SK-N-SH (cell line): ENCODE measurements around the gene CDK14. TPM values are rescaled to one million over a fixed set of nuclear protein-coding genes. Genes with fewer than 3 reads are reported as not detected.

Source experiments
- CTCF ChIA-PET: fragments of 300-600, 350-600 bp; formaldehyde crosslinking; extraction: SDS; loops from one replicate; lab custom pipeline; 2021; lab: Yijun Ruan, JAX
- POLR2A ChIA-PET: fragments of 350-600 bp; sonication (Branson Sonifier 250); formaldehyde crosslinking; extraction: SDS; loops from one replicate; lab custom pipeline; 2020; ENCODE audit warnings: antibody characterized with exemption, inconsistent platforms; lab: Yijun Ruan, JAX
- DNase-seq: peaks from one replicate; pipeline ENCODE4 v3.0.0; 2012
- H2AFZ ChIP-seq: fragments of 200-600 bp; sonication (generic); 2 replicates; pipeline ENCODE4 v1.8.1; 2016; ENCODE audit warnings: antibody characterized with exemption, mild to moderate bottlenecking, low read depth
- H3F3A ChIP-seq: fragments of 200-600 bp; sonication (generic); replicated peaks from 2 replicates; pipeline ENCODE3; 2016; ENCODE audit warnings: antibody characterized with exemption, mild to moderate bottlenecking; ENCODE audit not compliant: insufficient read depth
- H3K27ac ChIP-seq, 2 experiments: fragments of 200-500 bp in 1 of 2; fragments of 200-600 bp in 1 of 2; sonication (Bioruptor generic) in 1 of 2; sonication (generic), shearing (Covaris generic) in 1 of 2; 2 replicates each; pipeline versions ENCODE4 v1.5.1 to v1.6.1; 2014 to 2016; ENCODE audit warnings: low read depth in 2 of 2, inconsistent platforms in 1 of 2, low read length in 1 of 2, mild to moderate bottlenecking in 1 of 2, mixed read lengths in 1 of 2
- H3K27me3 ChIP-seq: fragments of 200-600 bp; sonication (generic), shearing (Covaris generic); 2 replicates; pipeline ENCODE4 v1.6.1; 2016; ENCODE audit warnings: mixed run types; ENCODE audit not compliant: insufficient read depth
- H3K36me3 ChIP-seq, 2 experiments: fragments of 200-500 bp in 1 of 2; fragments of 200-600 bp in 1 of 2; sonication (Bioruptor generic) in 1 of 2; sonication (generic) in 1 of 2; replicated peaks in 1 of 2; 2 replicates each; pipeline versions ENCODE3 to v1.5.1; 2014 to 2016; ENCODE audit warnings: low read length in 1 of 2, mild to moderate bottlenecking in 1 of 2; ENCODE audit not compliant: insufficient read depth in 2 of 2, control insufficient read depth in 1 of 2
- H3K4me1 ChIP-seq, 2 experiments: fragments of 200-500 bp in 1 of 2; fragments of 200-600 bp in 1 of 2; sonication (Bioruptor generic) in 1 of 2; sonication (generic), shearing (Covaris generic) in 1 of 2; 2 replicates each; pipeline versions ENCODE4 v1.5.1 to v1.6.1; 2014 to 2016; ENCODE audit warnings: low read depth in 1 of 2, low read length in 1 of 2, mixed run types in 1 of 2; ENCODE audit not compliant: insufficient read depth in 2 of 2, control insufficient read depth in 1 of 2
- H3K4me2 ChIP-seq: fragments of 200-600 bp; sonication (generic), shearing (Covaris generic); 2 replicates; pipeline ENCODE4 v1.6.1; 2017; ENCODE audit warnings: mixed run types
- H3K4me3 ChIP-seq, 2 experiments: fragments of 200-500 bp in 1 of 2; fragments of 200-600 bp in 1 of 2; sonication (Bioruptor generic) in 1 of 2; sonication (generic), shearing (Covaris generic) in 1 of 2; 2 replicates each; pipeline versions ENCODE4 v1.5.1 to v1.8.1; 2014 to 2016; ENCODE audit warnings: low read depth in 2 of 2, inconsistent platforms in 1 of 2, low read length in 1 of 2, mild to moderate bottlenecking in 1 of 2, mixed read lengths in 1 of 2, moderate library complexity in 1 of 2
- H3K79me2 ChIP-seq: fragments of 200-600 bp; sonication (generic); 2 replicates; pipeline ENCODE4 v1.8.1; 2017; ENCODE audit warnings: mild to moderate bottlenecking; ENCODE audit not compliant: insufficient read depth
- H3K9ac ChIP-seq: fragments of 200-600 bp; sonication (generic); 2 replicates; pipeline ENCODE4 v1.6.1; 2017; ENCODE audit warnings: mixed run types
- H3K9me2 ChIP-seq: fragments of 200-600 bp; sonication (generic); 2 replicates; pipeline ENCODE4 v1.6.1; 2017; ENCODE audit warnings: mixed run types
- H3K9me3 ChIP-seq: fragments of 200-600 bp; sonication (generic); 2 replicates; pipeline ENCODE4 v1.6.1; 2017; ENCODE audit warnings: mixed run types, mild to moderate bottlenecking, moderate library complexity
- H4K20me1 ChIP-seq: fragments of 200-600 bp; sonication (generic); 2 replicates; pipeline ENCODE4 v1.6.1; 2017; ENCODE audit warnings: mild to moderate bottlenecking, mixed run types; ENCODE audit not compliant: insufficient read depth
- CTCF ChIP-seq: fragments of 200-600 bp; sonication (generic); IDR thresholded peaks from 2 replicates; pipeline ENCODE4 v1.6.1; 2017; ENCODE audit warnings: antibody characterized with exemption, mild to moderate bottlenecking, moderate library complexity
- EP300 ChIP-seq, 2 experiments: IDR thresholded peaks; 2 replicates each; pipeline versions ENCODE4 v1.4.0 to v1.6.1; 2012; ENCODE audit warnings: borderline replicate concordance in 1 of 2, low read depth in 1 of 2, low read length in 1 of 2
- FOSL2 ChIP-seq: IDR thresholded peaks from 2 replicates; pipeline ENCODE4 v1.4.0; 2012; ENCODE audit warnings: low read depth, mild to moderate bottlenecking, moderate library complexity, borderline replicate concordance
- GATA2 ChIP-seq: sonication (generic); formaldehyde crosslinking; IDR thresholded peaks from 2 replicates; pipeline ENCODE4 v1.5.0; 2020; ENCODE audit warnings: mild to moderate bottlenecking, missing genetic modification reagents
- JUND ChIP-seq: IDR thresholded peaks from 2 replicates; pipeline ENCODE4 v1.4.0; 2012
- MXI1 ChIP-seq: IDR thresholded peaks from 2 replicates; pipeline ENCODE4 v1.6.1; 2012; ENCODE audit warnings: mild to moderate bottlenecking, low read depth, low read length, improper control_type of control experiment
- NFIC ChIP-seq: IDR thresholded peaks from 2 replicates; pipeline ENCODE4 v1.4.0; 2012; ENCODE audit warnings: borderline replicate concordance
- REST ChIP-seq: IDR thresholded peaks from 2 replicates; pipeline ENCODE4 v1.6.1; 2012; ENCODE audit warnings: mild to moderate bottlenecking, low read depth, low read length, moderate library complexity
- RFX5 ChIP-seq: IDR thresholded peaks from 2 replicates; pipeline ENCODE4 v1.6.1; 2012; ENCODE audit warnings: mild to moderate bottlenecking, improper control_type of control experiment, low read length
- RXRA ChIP-seq: IDR thresholded peaks from 2 replicates; pipeline ENCODE4 v1.4.0; 2012; ENCODE audit warnings: low read depth, mild to moderate bottlenecking, borderline replicate concordance
- TAF1 ChIP-seq: IDR thresholded peaks from 2 replicates; pipeline ENCODE4 v1.6.1; 2012; ENCODE audit warnings: low read depth, mild to moderate bottlenecking, low read length, moderate library complexity, borderline replicate concordance
- TCF12 ChIP-seq: IDR thresholded peaks from 2 replicates; pipeline ENCODE4 v1.4.0; 2012
- TEAD4 ChIP-seq: IDR thresholded peaks from 2 replicates; pipeline ENCODE4 v1.4.0; 2012; ENCODE audit warnings: mild to moderate bottlenecking, borderline replicate concordance; ENCODE audit not compliant: insufficient read depth
- USF1 ChIP-seq: IDR thresholded peaks from 2 replicates; pipeline ENCODE4 v1.4.0; 2012; ENCODE audit warnings: low read depth, borderline replicate concordance
- USF2 ChIP-seq: fragments of 150-350 bp; IDR thresholded peaks from 2 replicates; pipeline ENCODE4 v1.6.1; 2017; ENCODE audit warnings: antibody characterized with exemption, low read length, low read depth, borderline replicate concordance
- WGBS: methylation state at CpG from one replicate; pipeline ENCODE4 v1.1.6; 2017; ENCODE audit warnings: low lambda C conversion rate; 5-methylcytosine and 5-hydroxymethylcytosine counted together
- polyA plus RNA-seq, 3 experiments: library from polyadenylated mRNA; depleted of rRNA; stranded (reverse); fragments of >200 nt; gene quantifications; 2 replicates each; pipeline ENCODE4 v1.2.3, GENCODE V29; 2012

The CDK14 gene
- polyA plus RNA-seq, 1 of the 3 experiments (the other 2 are of a cell fraction), result 13.9 TPM

- TF ChIP-seq CTCF, result peak; percentile 26
These were observed 153.7 kb downstream of the CDK14 start (continued) for GRCh38 chr7:90749774-90750173.

GRCh38 chr7:90751595-90751994, 155.5 kb downstream of the CDK14 start:
- WGBS, result 76% methylated on average over 1 of the region's 1 CpG
- CTCF ChIA-PET, result interaction anchor here (1.0 kb wide), 1 partner anchor 11 kb away, joined by 3 read pairs; no protein-coding TSS in a partner anchor

GRCh38 chr7:90752051-90752450, 155.9 kb downstream of the CDK14 start:
- H3K27ac ChIP-seq, result no peak overlapping the region
- TF ChIP-seq RXRA (no peak), MXI1 (no peak), NFIC (no peak), GATA2 (CRISPR knock-in tag) (no peak), TAF1 (no peak), FOSL2 (no peak), CTCF (no peak), TCF12 (no peak), USF1 (no peak), USF2 (no peak), REST (no peak), JUND (no peak), RFX5 (no peak), TEAD4 (no peak), EP300 (IDR thresholded peaks at IDR 0.05; ENCODE audit: borderline replicate concordance in 1 of 2, low read depth in 1 of 2, low read length in 1 of 2) (no peak)

More at GRCh38 chr7:90751595-90751994, 155.5 kb downstream of the CDK14 start:
- Histone ChIP-seq H3K27me3 (no peaks in the 10 kb centered on the region), H4K20me1 (no peaks in the 10 kb centered on the region), H3K9me2 (no peaks in the 10 kb centered on the region), H3K79me2 (no peaks in the 10 kb centered on the region), H3K9me3 (no peaks in the 10 kb centered on the region), H3K27ac (no peak overlapping the region), H3K4me2 (no peak overlapping the region), H3K9ac (no peak overlapping the region), H3K4me1 (peaks cover 0 to 3% of the 10 kb centered on the region in 2 experiments; a peak in 1 of 4 replicates), H2AFZ (no peak overlapping the region), H3K4me3 (no peak overlapping the region), H3F3A (peaks cover 3% of the 10 kb centered on the region), H3K36me3 (peaks cover 0 to 38% of the 10 kb centered on the region in 2 experiments)
- TF ChIP-seq EP300 (IDR thresholded peaks at IDR 0.05; ENCODE audit: borderline replicate concordance in 1 of 2, low read depth in 1 of 2, low read length in 1 of 2), result no peak
- POLR2A ChIA-PET, result no interaction called here
- DNase-seq, result no peak

More at GRCh38 chr7:90752051-90752450, 155.9 kb downstream of the CDK14 start:
- Histone ChIP-seq H3K9me2 (no peaks in the 10 kb centered on the region), H3F3A (peaks cover 3% of the 10 kb centered on the region), H3K4me1 (peaks cover 0 to 3% of the 10 kb centered on the region in 2 experiments; a peak in 1 of 4 replicates), H3K36me3 (peaks cover 0 to 33% of the 10 kb centered on the region in 2 experiments), H2AFZ (no peak overlapping the region), H3K4me3 (no peak overlapping the region), H3K4me2 (no peak overlapping the region), H3K27me3 (no peaks in the 10 kb centered on the region), H4K20me1 (no peaks in the 10 kb centered on the region), H3K9me3 (no peaks in the 10 kb centered on the region), H3K9ac (no peak overlapping the region), H3K79me2 (no peaks in the 10 kb centered on the region)
- DNase-seq, result no peak
- CTCF ChIA-PET, result no interaction called here
- POLR2A ChIA-PET, result no interaction called here
- WGBS, result 100% methylated on average over 1 of the region's 1 CpG
